Natural killer cell (primary cell): ENCODE results near the gene ATP2C2. TPM values are rescaled to one million over a fixed set of nuclear protein-coding genes. Genes with fewer than 3 reads are reported as not detected.

ENCODE experiments used
- ATAC-seq, 3 donors: fragments of 150-1000 bp in 2 of 3; fragments of 200-7000 bp in 1 of 3; cut with Tn5 transposase; 1 replicate in 1 of 3; 2 replicates in 2 of 3; pipeline ENCODE4 v1.10.0; 2021; ENCODE audit warnings: mild to moderate bottlenecking in 2 of 3, moderate library complexity in 2 of 3
- DNase-seq, 2 donors: peaks; one replicate each; pipeline versions ENCODE4 v3.0.0 to v3.0.0-alpha.2; 2013 to 2021; ENCODE audit warnings: mixed read lengths in 1 of 2
- H3K27ac ChIP-seq: one replicate; pipeline ENCODE4 v1.5.1; 2013; ENCODE audit warnings: mild to moderate bottlenecking, low read length
- H3K27me3 ChIP-seq: one replicate; pipeline ENCODE4 v1.6.1; 2013; ENCODE audit warnings: low read length; ENCODE audit not compliant: control insufficient read depth, insufficient read depth
- H3K36me3 ChIP-seq: one replicate; pipeline ENCODE4 v1.6.1; 2013; ENCODE audit warnings: low read length; ENCODE audit not compliant: control insufficient read depth, insufficient read depth
- H3K4me1 ChIP-seq: one replicate; pipeline ENCODE4 v1.6.1; 2013; ENCODE audit warnings: low read length; ENCODE audit not compliant: control insufficient read depth, insufficient read depth
- H3K4me3 ChIP-seq: one replicate; pipeline ENCODE4 v1.5.1; 2013; ENCODE audit warnings: low read length
- H3K9me3 ChIP-seq: one replicate; pipeline ENCODE4 v1.6.1; 2013; ENCODE audit warnings: low read length; ENCODE audit not compliant: control insufficient read depth, insufficient read depth
- H3K27ac Mint-ChIP-seq, 2 donors: one replicate each; pipeline ENCODE4 v1.8.0; 2022; ENCODE audit warnings: mild to moderate bottlenecking in 2 of 2, mixed read lengths in 2 of 2, moderate library complexity in 1 of 2
- H3K27me3 Mint-ChIP-seq, 2 donors: one replicate each; pipeline ENCODE4 v1.8.0; 2022; ENCODE audit warnings: low read depth in 2 of 2, mixed read lengths in 2 of 2
- H3K36me3 Mint-ChIP-seq: one replicate; pipeline ENCODE4 v1.8.0; 2022; ENCODE audit warnings: mixed read lengths
- H3K4me1 Mint-ChIP-seq, 2 donors: one replicate each; pipeline ENCODE4 v1.8.0; 2022; ENCODE audit warnings: mixed read lengths in 2 of 2
- H3K4me3 Mint-ChIP-seq: one replicate; pipeline ENCODE4 v1.8.0; 2022; ENCODE audit warnings: mild to moderate bottlenecking, moderate library complexity, mixed read lengths
- H3K9me3 Mint-ChIP-seq, 2 donors: one replicate each; pipeline ENCODE4 v1.8.0; 2022; ENCODE audit warnings: mixed read lengths in 2 of 2
- whole genome bisulfite sequencing: methylation state at CpG from one replicate; pipeline ENCODE4 v1.1.7; 2013; ENCODE audit warnings: missing lambda C conversion rate; ENCODE audit not compliant: insufficient coverage; 5-methylcytosine and 5-hydroxymethylcytosine counted together
- intact Hi-C: fragments of 100-400 bp; cut with micrococcal nuclease; formaldehyde crosslinking; loops from one replicate; pipeline ENCODE4 v1.14.2; 2022
- total RNA-seq, 4 donors: library from RNA; stranded (reverse); fragments of 120-200 nt in 1 of 4; gene quantifications; one replicate each; pipeline versions ENCODE4 v1.2.3 to v1.2.4, GENCODE V29; 2013 to 2022
- TF ChIP-seq, protein P1 (sequence below): fragments of 200-600 bp; IDR thresholded peaks from one replicate; pipeline ENCODE4 v1.8.0; 2022; ENCODE audit warnings: antibody characterized with exemption

Gene ATP2C2
- total RNA-seq, 3 donors from 2014 or later (not counting 1 experiment from before 2014, with no cell fraction given): not detected

DNA sequence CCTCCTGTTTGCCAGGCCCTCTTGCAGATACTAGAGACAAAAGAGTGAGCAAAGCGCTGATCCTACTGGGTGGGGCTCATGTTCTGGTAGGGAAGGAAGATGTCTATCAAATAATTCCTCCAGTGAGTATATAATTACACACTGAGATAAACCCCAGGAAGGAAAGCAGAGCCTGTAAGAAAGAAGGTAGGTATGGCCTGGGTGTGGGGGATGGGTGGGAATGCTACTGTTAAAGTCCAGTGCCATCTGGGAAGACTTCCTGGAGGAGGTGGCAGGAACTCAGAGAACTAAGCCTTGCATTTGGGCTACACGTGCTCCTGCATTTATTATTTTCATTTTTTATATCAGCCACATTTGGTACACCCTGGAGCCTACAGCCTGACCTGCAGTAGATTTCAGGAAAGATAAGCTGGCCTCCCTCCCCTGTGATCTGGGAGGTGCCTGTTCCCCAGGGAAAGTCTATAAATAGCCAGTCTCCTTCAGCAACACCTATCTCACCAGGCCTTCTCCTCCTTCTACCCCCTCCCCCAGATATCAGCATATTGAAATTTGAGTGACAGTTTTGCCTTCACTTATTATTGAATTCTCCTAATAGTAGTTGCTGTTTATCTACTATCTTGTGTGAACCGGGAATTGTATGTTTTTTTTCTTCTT is 11.5 kb downstream of the ATP2C2 start:
- Histone ChIP-seq H3K27me3 (no peaks in the 10 kb centered on the region), H3K9me3 (no peaks in the 10 kb centered on the region), H3K36me3 (no peaks in the 10 kb centered on the region), H3K27ac (no peak overlapping the region), H3K4me1 (no peaks in the 10 kb centered on the region), H3K4me3 (no peak overlapping the region)
- no peak for ATAC-seq
- DNase-seq: no peak
- H3K4me1 Mint-ChIP-seq: no peaks in the 10 kb centered on the region
- peaks cover 9 to 21% of the 10 kb centered on the region in 2 donors for H3K27me3 Mint-ChIP-seq
- no peak overlapping the region for H3K27ac Mint-ChIP-seq
- intact Hi-C loops: no loop called here
- no peaks in the 10 kb centered on the region for H3K9me3 Mint-ChIP-seq
- TF ChIP-seq, protein P1, sequence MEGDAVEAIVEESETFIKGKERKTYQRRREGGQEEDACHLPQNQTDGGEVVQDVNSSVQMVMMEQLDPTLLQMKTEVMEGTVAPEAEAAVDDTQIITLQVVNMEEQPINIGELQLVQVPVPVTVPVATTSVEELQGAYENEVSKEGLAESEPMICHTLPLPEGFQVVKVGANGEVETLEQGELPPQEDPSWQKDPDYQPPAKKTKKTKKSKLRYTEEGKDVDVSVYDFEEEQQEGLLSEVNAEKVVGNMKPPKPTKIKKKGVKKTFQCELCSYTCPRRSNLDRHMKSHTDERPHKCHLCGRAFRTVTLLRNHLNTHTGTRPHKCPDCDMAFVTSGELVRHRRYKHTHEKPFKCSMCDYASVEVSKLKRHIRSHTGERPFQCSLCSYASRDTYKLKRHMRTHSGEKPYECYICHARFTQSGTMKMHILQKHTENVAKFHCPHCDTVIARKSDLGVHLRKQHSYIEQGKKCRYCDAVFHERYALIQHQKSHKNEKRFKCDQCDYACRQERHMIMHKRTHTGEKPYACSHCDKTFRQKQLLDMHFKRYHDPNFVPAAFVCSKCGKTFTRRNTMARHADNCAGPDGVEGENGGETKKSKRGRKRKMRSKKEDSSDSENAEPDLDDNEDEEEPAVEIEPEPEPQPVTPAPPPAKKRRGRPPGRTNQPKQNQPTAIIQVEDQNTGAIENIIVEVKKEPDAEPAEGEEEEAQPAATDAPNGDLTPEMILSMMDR: no peak
- H3K36me3 Mint-ChIP-seq: no peaks in the 10 kb centered on the region
- WGBS: 68% methylated on average over 1 of the region's 3 CpGs
- H3K4me3 Mint-ChIP-seq: no peak overlapping the region

DNA sequence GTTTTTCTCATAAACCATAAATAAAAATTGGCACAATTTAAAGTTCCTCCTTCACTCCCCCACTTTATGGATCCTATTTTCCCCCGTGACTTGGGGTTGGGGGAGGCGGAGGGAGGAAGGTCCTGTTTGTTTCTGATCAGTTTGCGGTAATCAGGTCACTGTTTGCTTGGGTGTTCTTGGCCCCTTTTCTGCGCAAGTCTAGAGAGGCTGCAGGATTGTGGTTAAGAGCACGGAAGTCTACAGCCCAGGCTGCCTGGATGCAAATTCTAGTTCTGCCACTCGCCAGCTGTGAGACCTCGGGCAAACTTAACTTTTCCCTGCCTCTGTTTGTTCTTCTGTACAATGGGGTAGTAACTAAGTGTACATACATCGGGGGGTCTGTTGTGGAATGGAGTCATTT is 12.1 kb downstream of the ATP2C2 start:
- Histone ChIP-seq H3K4me3 (no peak overlapping the region), H3K27me3 (no peaks in the 10 kb centered on the region), H3K36me3 (no peaks in the 10 kb centered on the region), H3K9me3 (no peaks in the 10 kb centered on the region), H3K4me1 (no peaks in the 10 kb centered on the region), H3K27ac (no peak overlapping the region)
- no peaks in the 10 kb centered on the region for H3K9me3 Mint-ChIP-seq
- 18% methylated on average over 8 of the region's 8 CpGs for WGBS
- ATAC-seq: no peak
- H3K27ac Mint-ChIP-seq: no peak overlapping the region
- no peaks in the 10 kb centered on the region for H3K36me3 Mint-ChIP-seq
- TF ChIP-seq, protein P1: no peak
- intact Hi-C loops: no loop called here
- no peaks in the 10 kb centered on the region for H3K4me1 Mint-ChIP-seq
- DNase-seq: peak in 1 of 2 donors; percentile 12
- H3K4me3 Mint-ChIP-seq: no peak overlapping the region
- H3K27me3 Mint-ChIP-seq: peaks cover 6 to 19% of the 10 kb centered on the region in 2 donors

DNA sequence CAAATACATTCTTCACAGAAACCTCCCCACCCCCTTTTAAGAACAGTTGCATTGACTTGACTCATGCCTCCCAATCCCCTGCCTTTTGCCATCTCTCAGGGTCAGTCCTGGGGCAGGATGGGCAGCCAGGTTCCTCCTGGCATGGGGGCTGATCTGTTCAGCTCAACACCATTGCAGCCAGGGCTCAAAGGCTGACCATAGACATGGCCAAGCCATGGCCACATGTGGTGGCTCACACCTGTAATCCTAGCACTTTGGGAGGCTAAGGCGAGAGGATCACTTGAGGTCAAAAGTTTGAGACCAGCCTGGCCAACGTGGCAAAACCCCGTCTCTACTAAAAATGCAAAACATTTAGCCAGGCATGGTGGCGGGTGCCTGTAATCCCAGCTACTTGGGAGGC is 14.1 kb downstream of the ATP2C2 start:
- Mint-ChIP-seq H3K4me1 (no peaks in the 10 kb centered on the region), H3K27me3 (peaks cover 0 to 13% of the 10 kb centered on the region in 2 donors), H3K4me3 (no peak overlapping the region), H3K36me3 (no peaks in the 10 kb centered on the region), H3K27ac (no peak overlapping the region), H3K9me3 (no peaks in the 10 kb centered on the region)
- Histone ChIP-seq H3K27me3 (no peaks in the 10 kb centered on the region), H3K36me3 (no peaks in the 10 kb centered on the region), H3K4me3 (no peak overlapping the region), H3K27ac (no peak overlapping the region), H3K9me3 (no peaks in the 10 kb centered on the region), H3K4me1 (no peaks in the 10 kb centered on the region)
- ATAC-seq: no peak
- intact Hi-C loops: no loop called here
- 86% methylated on average over 4 of the region's 4 CpGs for WGBS
- TF ChIP-seq, protein P1: no peak
- no peak for DNase-seq

DNA sequence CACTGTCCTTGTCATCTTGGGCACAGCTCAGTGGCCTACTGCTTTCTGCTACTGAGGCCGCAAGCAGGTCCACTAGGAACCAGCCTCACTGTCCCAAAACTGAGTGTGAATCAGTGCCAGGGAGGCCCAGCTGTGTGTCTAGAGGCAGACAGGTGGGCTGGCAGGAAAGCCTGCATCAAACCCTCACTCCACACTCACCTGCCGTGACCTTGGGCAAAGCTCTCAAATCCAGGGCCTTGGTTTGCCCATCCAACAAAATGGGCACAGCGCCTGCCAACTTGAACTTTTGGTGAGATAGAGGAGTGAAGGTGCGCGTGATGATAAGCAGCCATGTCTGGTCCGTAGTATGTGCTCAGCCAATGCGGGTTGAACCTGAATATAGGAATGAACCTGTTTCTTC is 14.8 kb downstream of the ATP2C2 start:
- H3K36me3 ChIP-seq: no peaks in the 10 kb centered on the region
- Mint-ChIP-seq H3K27ac (no peak overlapping the region), H3K36me3 (no peaks in the 10 kb centered on the region)

More for the DNA sequence above, 14.8 kb downstream of the ATP2C2 start:
- TF ChIP-seq, protein P1: no peak
- Mint-ChIP-seq H3K27me3 (peaks cover 0 to 13% of the 10 kb centered on the region in 2 donors), H3K4me1 (no peaks in the 10 kb centered on the region), H3K9me3 (no peaks in the 10 kb centered on the region), H3K4me3 (no peak overlapping the region)
- H3K4me1 ChIP-seq: no peaks in the 10 kb centered on the region
- H3K4me3 ChIP-seq: no peak overlapping the region
- 95% methylated on average over 7 of the region's 7 CpGs for WGBS
- DNase-seq (no peak), ATAC-seq (no peak)
- H3K9me3 ChIP-seq: no peaks in the 10 kb centered on the region
- H3K27me3 ChIP-seq: no peaks in the 10 kb centered on the region
- H3K27ac ChIP-seq: no peak overlapping the region
- intact Hi-C loops: no loop called here
